Activated effector memory CD4-positive, alpha-beta T cell treated with Interleukin-2 at 50 U/mL for 16 hours (primary cell): ENCODE results near the gene PPP1R12A.

Source experiments
- DNase-seq: peaks from one replicate; pipeline ENCODE4 v3.0.0-alpha.2; 2020

The PPP1R12A gene

GRCh38 chr12:79766705-79767464, 168.0 kb downstream of the PPP1R12A start:
- no peak for DNase-seq

- no peak for DNase-seq
Measured at GRCh38 chr12:79765157-79765556, 169.7 kb downstream of the PPP1R12A start.

- no peak for DNase-seq
Measured at GRCh38 chr12:79764641-79765040, 170.3 kb downstream of the PPP1R12A start.

DNA sequence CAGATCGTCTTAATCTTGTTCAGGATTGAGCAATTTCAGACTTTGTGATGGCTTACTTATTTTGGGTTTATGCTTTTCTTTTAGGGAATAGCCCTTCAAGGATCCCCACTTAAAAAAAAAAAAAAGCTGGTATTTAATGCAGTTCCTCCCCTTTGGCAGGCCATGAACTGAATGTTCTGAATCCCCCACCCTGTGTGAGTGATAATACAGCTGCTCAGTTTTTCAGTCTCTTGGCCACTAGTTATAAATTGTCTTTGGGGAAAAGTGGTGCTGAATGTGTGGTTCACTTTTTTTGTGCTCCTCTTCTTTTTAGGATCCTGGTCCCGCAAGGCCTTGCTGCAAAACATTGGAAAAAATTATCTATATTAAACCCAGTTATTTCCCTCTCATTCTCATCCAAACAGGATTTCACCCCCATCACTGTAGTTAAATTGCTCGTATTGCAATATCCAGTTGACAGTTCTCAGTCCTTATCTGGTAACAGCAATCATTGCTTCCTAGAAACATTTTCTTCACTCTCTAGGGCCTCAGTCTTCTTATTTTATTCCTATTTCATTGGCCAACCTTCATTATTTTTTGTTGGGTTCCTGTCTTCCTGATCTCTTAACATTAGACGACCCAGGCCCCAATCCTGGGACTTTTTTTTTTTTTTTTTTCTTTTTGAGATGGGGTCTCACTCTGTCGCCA, 171.0 kb downstream of the PPP1R12A start:
- no peak for DNase-seq

DNA sequence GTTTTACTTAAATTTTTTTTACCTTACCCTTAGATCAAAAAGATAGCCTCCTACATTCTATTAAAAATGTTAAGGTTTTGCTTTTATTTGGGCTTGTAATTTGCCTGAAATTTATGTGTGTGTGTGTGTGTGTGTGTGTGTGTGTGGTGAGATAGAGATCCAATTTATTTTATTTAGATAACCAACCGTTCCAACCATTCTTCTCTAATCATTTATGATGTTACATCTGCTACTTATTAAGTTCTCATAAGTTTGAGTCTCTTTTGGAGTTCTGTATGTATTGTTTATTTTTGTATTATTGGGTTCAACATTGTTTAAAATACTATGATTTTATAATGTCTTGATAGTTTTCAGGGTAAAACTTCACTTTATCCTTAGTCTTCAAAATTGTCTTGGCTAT, 173.6 kb downstream of the PPP1R12A start:
- DNase-seq, result no peak

GRCh38 chr12:79747274-79747673, 187.6 kb downstream of the PPP1R12A start:
- no peak for DNase-seq

DNA sequence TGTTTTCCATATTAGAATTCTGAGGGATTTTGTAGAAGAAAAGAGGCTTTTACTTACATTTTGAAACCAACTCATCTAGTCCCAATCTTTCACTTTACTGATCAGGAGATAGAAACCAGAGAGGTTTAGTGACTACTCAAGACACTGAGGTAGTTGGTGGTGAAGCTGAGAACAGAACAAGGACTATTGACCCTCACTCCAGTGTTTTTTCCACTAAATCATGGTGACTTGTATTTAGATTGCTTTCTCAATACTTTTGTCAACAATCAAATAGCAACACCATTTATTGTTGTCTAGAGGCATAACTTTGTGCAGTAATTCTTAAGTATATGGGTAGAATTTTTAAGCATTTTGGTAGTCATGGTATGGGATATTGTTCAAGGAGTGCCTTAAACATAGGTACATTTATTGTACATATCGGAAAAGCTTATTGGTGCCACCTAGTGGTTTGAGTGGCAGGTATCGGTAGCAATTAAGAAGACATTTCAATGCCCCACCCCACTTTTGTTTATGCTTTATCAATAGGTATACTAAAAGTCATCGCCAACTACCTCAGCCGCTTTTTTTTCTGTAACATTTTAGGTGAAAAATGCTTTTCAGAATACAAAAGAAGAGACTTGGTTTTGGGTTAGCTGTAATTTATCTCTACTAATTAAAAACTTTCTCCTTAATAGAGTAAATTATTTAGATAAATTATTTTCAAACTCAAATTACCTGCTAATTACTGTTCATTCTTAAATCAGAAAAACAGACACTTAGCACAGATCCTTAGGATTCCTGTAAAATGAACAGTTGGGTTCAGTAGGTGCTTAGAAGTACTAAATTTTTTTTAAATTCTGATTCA, 196.8 kb downstream of the PPP1R12A start:
- no peak for DNase-seq

DNA sequence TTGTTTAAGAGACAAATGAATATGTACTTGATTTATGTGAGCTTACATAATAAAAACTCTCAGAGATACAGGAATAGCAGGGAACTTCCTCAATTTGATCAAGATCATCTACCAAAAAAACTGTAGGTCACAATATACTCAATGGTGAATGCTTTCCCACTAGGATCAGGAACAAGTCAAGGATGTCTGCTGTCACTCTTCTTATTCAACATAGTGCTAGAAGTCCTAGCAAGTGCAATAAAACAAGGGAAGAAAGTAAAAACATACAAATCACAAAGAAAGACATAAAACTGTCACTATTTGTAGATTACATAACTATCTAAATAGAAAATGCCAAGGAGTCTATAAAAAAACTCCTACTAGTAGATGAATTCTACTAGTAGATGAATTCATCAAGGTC, 202.3 kb downstream of the PPP1R12A start:
- DNase-seq, result no peak

DNA sequence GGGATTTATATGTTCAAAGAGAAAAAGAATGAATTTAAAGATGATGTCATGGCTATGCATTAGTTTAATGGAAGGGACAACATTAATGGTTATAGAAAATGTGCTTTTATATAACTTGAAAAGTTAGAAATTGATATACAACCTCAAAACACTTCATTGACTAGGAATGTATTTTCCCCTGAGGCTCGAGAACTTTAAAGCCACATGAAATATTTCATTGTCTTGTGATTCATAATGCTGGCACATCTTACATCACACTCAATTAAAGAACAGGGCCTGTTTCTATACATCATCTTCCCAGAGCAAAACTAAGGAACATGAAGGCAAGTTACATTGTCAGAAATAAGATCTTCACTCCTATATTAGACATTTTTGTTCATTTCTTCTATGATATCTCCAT, 208.9 kb downstream of the PPP1R12A start:
- no peak for DNase-seq
